PC-3 (cell line): ENCODE data around the gene LY6G6F. TPM values are rescaled to one million over a fixed set of nuclear protein-coding genes. Genes with fewer than 3 reads are reported as not detected.
A peak's percentile ranks its signal among the peaks of the same experiment; 100 is the strongest.

ENCODE experiments used
- ATAC-seq: fragments of 200-7000 bp; cut with Tn5 transposase; 2 replicates; pipeline ENCODE4 v1.9.1; 2020; ENCODE audit warnings: mild to moderate bottlenecking, moderate library complexity
- BruUV-seq: library from RNA; stranded (reverse); fragments of 400-500 nt; replicated peaks from 2 replicates; lab custom pipeline; 2021; lab: Mats Ljungman, UMichigan
- CTCF ChIA-PET: fragments of 300-600 bp; sonication (Branson Sonifier 250); formaldehyde crosslinking; loops from one replicate; lab custom pipeline; 2022; ENCODE audit warnings: antibody characterized with exemption; lab: Charles Lee
- POLR2A ChIA-PET: fragments of 300-600 bp; sonication (Branson Sonifier 250); formaldehyde crosslinking; loops from one replicate; lab custom pipeline; 2022; ENCODE audit warnings: antibody characterized with exemption; ENCODE audit not compliant: unreplicated experiment; lab: Charles Lee
- DNase-seq: peaks from one replicate; pipeline ENCODE4 v3.0.0-alpha.2; 2015
- H2AFZ ChIP-seq: fragments of 300-600 bp; sonication (generic); 2 replicates; pipeline ENCODE4 v1.6.0; 2016; ENCODE audit warnings: antibody characterized with exemption, low read length
- H3F3A ChIP-seq: fragments of 300-600 bp; sonication (generic); one replicate; pipeline ENCODE4 v1.6.0; 2017; ENCODE audit warnings: antibody characterized with exemption, low read length, control low read depth, mild to moderate bottlenecking; ENCODE audit not compliant: unreplicated experiment
- H3K27ac ChIP-seq: fragments of 300-600 bp; sonication (generic); 2 replicates; pipeline ENCODE4 v1.5.1; 2016; ENCODE audit warnings: mild to moderate bottlenecking, low read length
- H3K27me3 ChIP-seq: fragments of 300-600 bp; sonication (generic); 2 replicates; pipeline ENCODE4 v1.6.1; 2016; ENCODE audit warnings: low read length, mixed read lengths
- H3K36me3 ChIP-seq: fragments of 300-600 bp; sonication (generic); 2 replicates; pipeline ENCODE4 v1.6.1; 2016; ENCODE audit warnings: low read depth, mixed run types, low read length, mixed read lengths
- H3K4me1 ChIP-seq: fragments of 300-600 bp; sonication (generic); 2 replicates; pipeline ENCODE4 v1.5.1; 2016; ENCODE audit warnings: low read length; ENCODE audit not compliant: insufficient read depth
- H3K4me2 ChIP-seq: fragments of 300-600 bp; sonication (generic); 2 replicates; pipeline ENCODE4 v1.6.0; 2016; ENCODE audit warnings: low read length
- H3K4me3 ChIP-seq: fragments of 300-600 bp; sonication (generic); 2 replicates; pipeline ENCODE4 v1.5.1; 2016; ENCODE audit warnings: mild to moderate bottlenecking, low read length, mixed read lengths
- H3K79me2 ChIP-seq: fragments of 300-600 bp; sonication (generic); 2 replicates; pipeline ENCODE4 v1.6.1; 2017; ENCODE audit warnings: low read length, mixed read lengths
- H3K9ac ChIP-seq: fragments of 300-600 bp; sonication (generic); 2 replicates; pipeline ENCODE4 v1.6.0; 2016; ENCODE audit warnings: mild to moderate bottlenecking, low read length
- H3K9me2 ChIP-seq: fragments of 300-600 bp; sonication (generic); replicated peaks from 2 replicates; pipeline ENCODE4 v1.6.1; 2016; ENCODE audit warnings: mixed run types, low read length, mixed read lengths
- H3K9me3 ChIP-seq: fragments of 300-600 bp; sonication (generic); 2 replicates; pipeline ENCODE4 v1.6.1; 2016; ENCODE audit warnings: low read length, mixed read lengths
- H4K20me1 ChIP-seq: fragments of 300-600 bp; sonication (generic); 2 replicates; pipeline ENCODE4 v1.6.1; 2016; ENCODE audit warnings: low read length, mixed read lengths
- CTCF ChIP-seq: fragments of 300-600 bp; sonication (generic); conservative IDR thresholded peaks from 2 replicates; pipeline ENCODE4 v1.5.1; 2017; ENCODE audit warnings: antibody characterized with exemption, low read depth, mild to moderate bottlenecking, low read length
- EZH2 ChIP-seq: fragments of 300-600 bp; sonication (generic); IDR thresholded peaks from one replicate; pipeline ENCODE4 v1.6.1; 2017; ENCODE audit warnings: antibody characterized with exemption, mild to moderate bottlenecking, low read length; ENCODE audit not compliant: unreplicated experiment
- EZH2phosphoT487 ChIP-seq: fragments of 300-600 bp; sonication (generic); IDR thresholded peaks from 2 replicates; pipeline ENCODE4 v1.6.1; 2018; ENCODE audit warnings: mild to moderate bottlenecking, antibody characterized with exemption, low read length, borderline replicate concordance
- intact Hi-C: fragments of 100-400 bp; cut with micrococcal nuclease; formaldehyde crosslinking; loops from 2 replicates; pipeline ENCODE4 v1.9.0; 2023
- total RNA-seq: library from RNA; depleted of rRNA; stranded (reverse); fragments of >200 nt; gene quantifications from 2 replicates; pipeline ENCODE4 v1.2.3, GENCODE V29; 2014

The LY6G6F gene
- total RNA-seq, 1 experiment from 2014 or later: not detected

GRCh38 chr6:31717499-31718222, 11.0 kb downstream of the LY6G6F start:
- DNase-seq: peak; percentile 70

GRCh38 chr6:31718265-31718664, 11.6 kb downstream of the LY6G6F start:
- ATAC-seq: peak; percentile 73
- no peaks in the 10 kb centered on the region for H3F3A ChIP-seq
- H3K4me2 ChIP-seq: peak overlapping the region; percentile 73
- no peaks in the 10 kb centered on the region for H3K27me3 ChIP-seq
- peak overlapping the region; percentile 28; the same call in 1 of the 2 replicates for H3K9ac ChIP-seq
- peak overlapping the region; percentile 13; the same call in 1 of the 2 replicates for H2AFZ ChIP-seq
- H3K9me2 ChIP-seq: no peaks in the 10 kb centered on the region
- ChIA-PET CTCF (interaction anchor here (0.6 kb wide), 1 partner anchor 48 kb away, joined by 3 read pairs; no protein-coding TSS in a partner anchor), POLR2A (no interaction called here)
- BruUV-seq: no TSS peak
- no peaks in the 10 kb centered on the region for H4K20me1 ChIP-seq
- peak overlapping the region; percentile 81 for H3K27ac ChIP-seq
- H3K4me3 ChIP-seq: peak overlapping the region; percentile 15; the same call in 1 of the 2 replicates
- peaks cover 29% of the 10 kb centered on the region for H3K4me1 ChIP-seq
- DNase-seq: peak; percentile 98
- no peaks in the 10 kb centered on the region for H3K9me3 ChIP-seq
- TF ChIP-seq EZH2phosphoT487 (no peak), EZH2 (no peak), CTCF (no peak)
- H3K79me2 ChIP-seq: no peaks in the 10 kb centered on the region
- H3K36me3 ChIP-seq: no peaks in the 10 kb centered on the region
- intact Hi-C loops: loop anchor here (10.0 kb wide), 1 partner anchor 47 kb away; the partner anchor contains the start of gene SAPCD1

More at GRCh38 chr6:31717499-31718222, 11.0 kb downstream of the LY6G6F start:
- Histone ChIP-seq H3K9me2 (no peaks in the 10 kb centered on the region), H3K36me3 (no peaks in the 10 kb centered on the region), H4K20me1 (no peaks in the 10 kb centered on the region), H3K4me1 (peaks cover 29% of the 10 kb centered on the region), H3K9ac (peak overlapping the region; percentile 28; the same call in 1 of the 2 replicates), H2AFZ (peak overlapping the region; percentile 13), H3K27ac (peak overlapping the region; percentile 81), H3K9me3 (no peaks in the 10 kb centered on the region), H3K4me2 (peak overlapping the region; percentile 73), H3K27me3 (no peaks in the 10 kb centered on the region), H3F3A (no peaks in the 10 kb centered on the region), H3K4me3 (peak overlapping the region; percentile 15; the same call in 1 of the 2 replicates), H3K79me2 (no peaks in the 10 kb centered on the region)
- ATAC-seq: peak; percentile 68
- no TSS peak for BruUV-seq
- no peak for TF ChIP-seq EZH2
- TF ChIP-seq CTCF: peak; percentile 54
- POLR2A ChIA-PET: interaction anchor here (0.7 kb wide), 1 partner anchor 74 kb away, joined by 3 read pairs; no protein-coding TSS in a partner anchor
- intact Hi-C loops: loop anchor here (10.0 kb wide), 1 partner anchor 47 kb away; the partner anchor contains the start of gene SAPCD1
- CTCF ChIA-PET: no interaction called here
